Ascending aorta (tissue), 2 donors: ENCODE results near the gene TMEM247. TPM values are rescaled to one million over a fixed set of nuclear protein-coding genes. Genes with fewer than 3 reads are reported as not detected.
"Not testable (repeated sequence)": the region's sequence is repeated elsewhere in the genome, so short reads cannot be mapped to it uniquely, and the experiment has no call there.

Experiments
- DNase-seq, 2 donors: peaks; one replicate each; pipeline ENCODE4 v3.0.0-alpha.2; 2019; ENCODE audit warnings: low spot score in 2 of 2
- H3K27ac ChIP-seq, 2 donors: fragments of 200-600 bp; sonication (generic); one replicate each; pipeline ENCODE4 v1.5.1; 2016 to 2017; ENCODE audit warnings: mild to moderate bottlenecking in 1 of 2
- H3K27me3 ChIP-seq: fragments of 200-600 bp; sonication (generic); one replicate; pipeline ENCODE4 v1.5.1; 2017
- H3K36me3 ChIP-seq, 2 donors: fragments of 200-600 bp; sonication (generic); one replicate each; pipeline ENCODE4 v1.5.1; 2016
- H3K4me1 ChIP-seq, 2 donors: fragments of 200-600 bp; sonication (generic); one replicate each; pipeline ENCODE4 v1.5.1; 2016 to 2017; ENCODE audit warnings: mild to moderate bottlenecking in 1 of 2
- H3K4me3 ChIP-seq, 2 donors: fragments of 200-600 bp; sonication (generic); one replicate each; pipeline ENCODE4 v1.5.1; 2016 to 2017; ENCODE audit warnings: mild to moderate bottlenecking in 1 of 2
- H3K9me3 ChIP-seq, 2 donors: fragments of 200-600 bp; sonication (generic); one replicate each; pipeline ENCODE4 v1.5.1; 2016
- intact Hi-C: fragments of 100-400 bp; cut with DNase I; formaldehyde crosslinking; loops from one replicate; pipeline ENCODE4 v1.15.1; 2023
- total RNA-seq: library from RNA; depleted of rRNA; stranded (reverse); fragments of >200 nt; gene quantifications from one replicate; pipeline ENCODE4 v1.1.0, GENCODE V29; 2016
- TF ChIP-seq, protein P1 (sequence below), 3 experiments: fragments of 200-600 bp in 2 of 3; fragments of 450-650 bp in 1 of 3; sonication (generic) in 2 of 3; IDR thresholded peaks; one replicate each; pipeline ENCODE4 v1.5.1; 2016 to 2019; ENCODE audit warnings: antibody characterized with exemption in 3 of 3, mild to moderate bottlenecking in 1 of 3, moderate library complexity in 1 of 3

TMEM247 gene
- total RNA-seq, 1 donor from 2014 or later: not detected

DNA sequence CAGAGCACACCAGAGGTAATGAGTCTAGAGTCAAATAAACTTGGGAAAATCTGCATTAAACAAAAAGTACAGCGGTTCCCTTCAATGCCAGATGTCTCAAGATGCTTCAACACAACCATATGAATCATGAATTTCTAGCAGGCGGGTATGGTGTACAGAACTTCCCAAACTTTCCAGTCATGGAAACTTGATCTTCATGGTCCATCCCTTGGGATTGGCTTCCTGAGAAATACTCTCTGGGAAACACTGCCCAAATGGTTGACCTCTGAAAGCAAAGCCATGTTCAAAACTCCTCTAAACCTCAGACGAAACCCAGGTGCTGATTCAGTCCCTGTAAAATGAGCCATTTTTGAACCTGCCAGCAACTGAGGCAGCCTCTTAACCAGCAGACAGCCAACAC lies 16.4 kb upstream of the TMEM247 start:
- intact Hi-C loops: no loop called here
- Histone ChIP-seq H3K4me1 (peaks cover 0 to 8% of the 10 kb centered on the region in 2 donors), H3K9me3 (no peaks in the 10 kb centered on the region), H3K4me3 (no peak overlapping the region), H3K27me3 (no peaks in the 10 kb centered on the region), H3K36me3 (no peaks in the 10 kb centered on the region), H3K27ac (no peak overlapping the region)
- DNase-seq: no peak
- TF ChIP-seq, protein P1, sequence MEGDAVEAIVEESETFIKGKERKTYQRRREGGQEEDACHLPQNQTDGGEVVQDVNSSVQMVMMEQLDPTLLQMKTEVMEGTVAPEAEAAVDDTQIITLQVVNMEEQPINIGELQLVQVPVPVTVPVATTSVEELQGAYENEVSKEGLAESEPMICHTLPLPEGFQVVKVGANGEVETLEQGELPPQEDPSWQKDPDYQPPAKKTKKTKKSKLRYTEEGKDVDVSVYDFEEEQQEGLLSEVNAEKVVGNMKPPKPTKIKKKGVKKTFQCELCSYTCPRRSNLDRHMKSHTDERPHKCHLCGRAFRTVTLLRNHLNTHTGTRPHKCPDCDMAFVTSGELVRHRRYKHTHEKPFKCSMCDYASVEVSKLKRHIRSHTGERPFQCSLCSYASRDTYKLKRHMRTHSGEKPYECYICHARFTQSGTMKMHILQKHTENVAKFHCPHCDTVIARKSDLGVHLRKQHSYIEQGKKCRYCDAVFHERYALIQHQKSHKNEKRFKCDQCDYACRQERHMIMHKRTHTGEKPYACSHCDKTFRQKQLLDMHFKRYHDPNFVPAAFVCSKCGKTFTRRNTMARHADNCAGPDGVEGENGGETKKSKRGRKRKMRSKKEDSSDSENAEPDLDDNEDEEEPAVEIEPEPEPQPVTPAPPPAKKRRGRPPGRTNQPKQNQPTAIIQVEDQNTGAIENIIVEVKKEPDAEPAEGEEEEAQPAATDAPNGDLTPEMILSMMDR (IDR thresholded peaks at IDR 0.05): no peak

DNA sequence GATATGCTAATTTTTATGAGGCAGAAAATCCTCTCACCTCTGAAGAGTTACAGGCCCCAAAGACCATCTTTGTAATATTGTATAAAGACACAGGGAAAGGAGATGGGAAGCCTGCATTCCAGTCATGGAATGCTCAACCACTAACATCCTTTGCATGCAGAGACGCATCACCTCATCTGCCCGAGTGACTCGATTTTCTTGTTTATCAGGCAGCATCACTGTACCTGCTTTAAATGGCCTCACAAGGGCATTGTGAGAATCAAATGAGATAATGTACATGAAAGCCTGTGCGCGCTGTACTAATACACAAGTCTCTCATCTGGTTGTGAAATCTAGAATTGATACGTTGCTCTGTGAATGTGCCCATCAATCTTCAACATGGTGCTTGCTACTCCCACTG lies 10.2 kb upstream of the TMEM247 start:
- intact Hi-C loops: no loop called here
- TF ChIP-seq, protein P1 (IDR thresholded peaks at IDR 0.05): no peak
- Histone ChIP-seq H3K27ac (no peak overlapping the region), H3K4me3 (no peak overlapping the region), H3K9me3 (no peaks in the 10 kb centered on the region), H3K4me1 (peaks cover 0 to 2% of the 10 kb centered on the region in 2 donors), H3K36me3 (no peaks in the 10 kb centered on the region), H3K27me3 (no peaks in the 10 kb centered on the region)
- DNase-seq: no peak

DNA sequence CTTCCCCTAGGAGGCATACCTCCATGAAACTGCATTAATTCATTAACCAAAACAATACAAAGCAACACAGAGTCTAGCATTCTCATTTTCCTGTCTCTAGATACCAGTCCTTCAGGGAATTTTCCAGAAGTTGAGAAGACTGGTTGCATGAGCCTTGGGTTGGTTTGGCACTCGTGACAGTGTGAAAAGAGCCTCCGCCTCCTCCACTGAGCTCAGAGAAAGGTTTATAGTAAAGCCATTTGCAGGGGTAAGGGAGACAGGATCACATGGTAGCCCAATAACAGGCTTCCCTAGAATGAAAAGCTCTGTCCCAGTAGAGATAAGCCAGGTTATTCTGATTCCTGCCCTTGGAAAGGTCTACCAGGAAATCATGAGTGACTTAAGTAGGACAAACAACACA lies 9.7 kb upstream of the TMEM247 start:
- Histone ChIP-seq H3K36me3 (no peaks in the 10 kb centered on the region), H3K4me1 (no peaks in the 10 kb centered on the region), H3K4me3 (no peak overlapping the region), H3K27ac (no peak overlapping the region), H3K27me3 (no peaks in the 10 kb centered on the region), H3K9me3 (no peaks in the 10 kb centered on the region)
- TF ChIP-seq, protein P1 (IDR thresholded peaks at IDR 0.05): no peak
- intact Hi-C loops: no loop called here
- no peak for DNase-seq

DNA sequence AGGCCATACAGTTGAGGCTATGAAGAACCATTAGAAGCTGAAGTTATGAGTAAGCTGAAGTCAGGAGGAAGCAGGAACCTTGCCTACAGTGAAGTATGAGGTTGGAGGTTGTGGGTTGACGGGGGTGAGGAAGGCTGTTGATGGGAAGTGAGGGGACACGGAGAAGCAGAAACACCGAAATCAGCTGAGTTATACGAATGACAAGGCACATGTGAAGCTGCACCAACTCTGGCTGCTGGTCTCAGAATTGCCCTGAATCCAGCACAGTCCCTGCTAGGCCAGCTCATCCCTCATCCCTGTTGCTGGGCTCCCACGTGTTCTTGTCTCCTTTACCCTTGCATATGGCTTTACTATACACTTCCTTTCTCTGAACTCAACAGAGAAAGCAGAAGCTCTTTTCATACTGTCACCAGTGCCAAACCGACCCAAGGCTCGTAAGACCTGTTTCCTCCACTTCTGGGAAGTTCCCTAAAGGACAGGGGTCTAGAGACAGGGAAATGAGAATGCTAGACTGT lies 9.2 kb upstream of the TMEM247 start:
- TF ChIP-seq, protein P1 (IDR thresholded peaks at IDR 0.05): no peak
- no peak overlapping the region for H3K27ac ChIP-seq

DNA sequence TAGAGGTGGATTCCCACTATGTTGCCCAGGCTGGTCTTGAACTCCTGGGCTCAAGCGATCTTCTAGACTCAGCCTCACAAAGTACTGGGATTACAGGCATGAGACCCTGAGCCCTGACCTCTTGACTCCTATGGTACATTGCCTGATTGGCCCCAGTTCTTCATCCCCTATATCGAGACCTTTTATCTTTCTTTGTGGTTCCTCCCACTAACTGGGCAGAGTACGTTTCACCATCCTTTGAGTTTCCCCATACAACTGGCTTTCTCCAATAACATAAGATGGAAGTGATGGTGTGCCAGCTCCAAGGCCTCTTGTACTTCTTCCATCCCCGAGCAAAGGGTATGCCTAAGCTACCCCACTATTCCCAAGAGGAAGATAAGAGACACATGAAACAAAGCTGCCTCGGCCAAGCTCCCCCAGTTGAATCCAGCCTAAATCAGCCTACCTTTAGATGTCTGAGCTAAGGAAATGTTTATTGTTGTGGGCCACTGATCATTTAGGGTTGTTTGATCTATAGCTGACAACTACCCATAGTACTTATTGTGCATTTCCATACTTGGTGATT lies 8.3 kb upstream of the TMEM247 start:
- H3K9me3 ChIP-seq: no peaks in the 10 kb centered on the region
- H3K4me1 ChIP-seq: no peaks in the 10 kb centered on the region
- H3K4me3 ChIP-seq: no peak overlapping the region
- TF ChIP-seq, protein P1 (IDR thresholded peaks at IDR 0.05): no peak
- intact Hi-C loops: no loop called here
- no peaks in the 10 kb centered on the region for H3K27me3 ChIP-seq
- no peaks in the 10 kb centered on the region for H3K36me3 ChIP-seq
- no peak overlapping the region for H3K27ac ChIP-seq
- no peak for DNase-seq

More for the DNA sequence above, 9.2 kb upstream of the TMEM247 start:
- no peak overlapping the region for H3K4me3 ChIP-seq
- H3K9me3 ChIP-seq: no peaks in the 10 kb centered on the region
- intact Hi-C loops: no loop called here
- no peak for DNase-seq
- no peaks in the 10 kb centered on the region for H3K27me3 ChIP-seq
- no peaks in the 10 kb centered on the region for H3K4me1 ChIP-seq
- H3K36me3 ChIP-seq: no peaks in the 10 kb centered on the region

DNA sequence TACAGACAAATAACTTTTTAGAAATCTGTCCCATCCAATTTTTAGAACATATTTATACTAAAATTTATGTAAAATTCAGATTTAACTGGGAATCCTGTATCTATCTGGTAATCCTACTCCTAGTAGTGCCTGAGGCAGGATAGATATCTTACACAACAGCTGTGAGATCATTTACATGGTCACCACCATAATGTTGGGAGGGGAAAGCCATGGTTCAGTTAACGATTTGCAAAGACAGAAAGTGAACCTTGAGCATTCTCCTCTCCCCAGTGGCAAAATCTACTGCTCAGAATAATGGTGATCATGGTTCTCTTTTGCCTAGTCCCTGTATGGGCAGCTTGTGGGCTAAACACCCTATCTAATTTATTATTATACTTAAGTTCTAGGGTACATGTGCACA lies 7.7 kb upstream of the TMEM247 start:
- TF ChIP-seq, protein P1 (IDR thresholded peaks at IDR 0.05): no peak
- Histone ChIP-seq H3K4me3 (no peak overlapping the region), H3K27me3 (no peaks in the 10 kb centered on the region), H3K4me1 (no peaks in the 10 kb centered on the region), H3K27ac (no peak overlapping the region), H3K9me3 (no peaks in the 10 kb centered on the region), H3K36me3 (no peaks in the 10 kb centered on the region)
- DNase-seq: no peak
- intact Hi-C loops: no loop called here

DNA sequence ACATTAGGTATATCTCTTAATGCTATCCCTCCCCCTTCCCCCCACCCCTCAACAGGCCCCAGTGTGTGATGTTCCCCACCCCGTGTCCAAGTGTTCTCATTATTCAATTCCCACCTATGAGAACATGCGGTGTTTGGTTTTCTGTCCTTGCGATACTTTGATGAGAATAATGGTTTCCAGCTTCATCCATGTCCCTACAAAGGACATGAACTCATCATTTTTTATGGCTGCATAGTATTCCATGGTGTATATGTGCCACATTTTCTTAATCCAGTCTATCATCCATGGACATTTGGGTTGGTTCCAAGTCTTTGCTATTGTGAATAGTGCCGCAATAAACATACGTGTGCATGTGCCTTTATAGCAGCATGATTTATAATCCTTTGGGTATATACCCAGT lies 7.2 kb upstream of the TMEM247 start:
- H3K27me3 ChIP-seq, H3K27ac ChIP-seq, intact Hi-C loops, H3K9me3 ChIP-seq, H3K36me3 ChIP-seq, DNase-seq, H3K4me1 ChIP-seq, H3K4me3 ChIP-seq: not testable (repeated sequence)

DNA sequence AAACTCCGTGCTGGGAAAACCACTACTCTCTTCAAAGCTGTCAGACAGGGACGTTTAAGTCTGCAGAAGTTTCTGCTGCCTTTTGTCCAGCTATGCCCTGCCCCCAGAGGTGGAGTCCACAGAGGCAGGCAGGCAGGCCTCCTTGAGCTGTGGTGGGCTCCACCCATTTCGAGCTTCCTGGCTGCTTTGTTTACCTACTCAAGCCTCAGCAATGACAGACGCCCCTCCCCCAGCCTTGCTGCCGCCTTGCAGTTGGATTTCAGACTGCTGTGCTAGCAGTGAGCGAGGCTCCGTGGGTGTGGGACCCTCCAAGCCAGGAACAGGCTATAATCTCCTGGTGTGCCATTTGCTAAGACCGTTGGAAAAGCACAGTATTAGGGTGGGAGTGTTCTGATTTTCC lies 1.9 kb upstream of the TMEM247 start:
- intact Hi-C loops: not testable (repeated sequence)

More for the DNA sequence above, 1.9 kb upstream of the TMEM247 start:
- not testable (repeated sequence) for H3K27me3 ChIP-seq, H3K4me1 ChIP-seq, H3K4me3 ChIP-seq, H3K36me3 ChIP-seq, H3K27ac ChIP-seq, DNase-seq, H3K9me3 ChIP-seq
